ENCODE data around the gene BSG. TPM values are rescaled to one million over a fixed set of nuclear protein-coding genes. Genes with fewer than 3 reads are reported as not detected.

Gene BSG
- total and polyA plus RNA-seq, 2 experiments from 2014 or later: 957 to 973 TPM

GRCh38 chr19:541699-542098, 30.7 kb upstream of the BSG start:
- Mint-ChIP-seq H3K4me3 (no peak overlapping the region), H3K4me1 (no peaks in the 10 kb centered on the region), H3K27me3 (ENCODE audit: insufficient read depth, low read depth, poor library complexity) (peaks cover 1% of the 10 kb centered on the region), H3K9me3 (no peaks in the 10 kb centered on the region; the same call in 2 of the 3 replicates), H3K36me3 (ENCODE audit: low read depth) (peaks cover 20% of the 10 kb centered on the region), H3K27ac (no peak overlapping the region)
- Histone ChIP-seq H3K36me3 (ENCODE audit: insufficient read depth) (no peaks in the 10 kb centered on the region), H3K9me2 (ENCODE audit: insufficient read depth) (no peaks in the 10 kb centered on the region), H3K4me1 (ENCODE audit: insufficient read depth) (no peaks in the 10 kb centered on the region), H4K20me1 (replicated peaks; ENCODE audit: insufficient read depth) (no peaks in the 10 kb centered on the region; the same call in none of the 2 replicates), H3K4me3 (no peak overlapping the region), H3K79me2 (replicated peaks; ENCODE audit: insufficient read depth) (no peaks in the 10 kb centered on the region; the same call in 1 of the 2 replicates), H3K4me2 (no peak overlapping the region), H3K27me3 (ENCODE audit: insufficient read depth) (no peaks in the 10 kb centered on the region), H3K27ac (ENCODE audit: low read depth) (no peak overlapping the region), H3F3A (replicated peaks; ENCODE audit: low read depth) (0 out of 2 replicates have a peak, but pooled peaks cover 9% of the 10 kb centered on the region), H2AFZ (no peak overlapping the region)
- no peak for DNase-seq (ENCODE audit: low spot score)
- ATAC-seq: no peak
- TF ChIP-seq ETS1 (IDR thresholded peaks at IDR 0.05) (no peak), ZNF114 (CRISPR knock-in tag; IDR thresholded peaks at IDR 0.05) (no peak), CTCF (conservative IDR thresholded peaks at IDR 0.05; ENCODE audit: low read depth in 2 of 2) (no peak), REST (IDR thresholded peaks at IDR 0.05; ENCODE audit: unreplicated experiment) (no peak), EZH2 (IDR thresholded peaks at IDR 0.05; ENCODE audit: low read depth, unreplicated experiment) (no peak), ZNF462 (CRISPR knock-in tag; IDR thresholded peaks at IDR 0.05) (no peak), POLR2AphosphoS5 (IDR thresholded peaks at IDR 0.05; ENCODE audit: low read depth) (no peak)
